Subcutaneous abdominal adipose tissue (tissue), 5 donors: ENCODE measurements around the gene TRNT1.

Source experiments
- H3K27ac ChIP-seq: one replicate; pipeline ENCODE4 v1.7.0; 2013; ENCODE audit warnings: low read depth, mild to moderate bottlenecking, inconsistent platforms, low read length, moderate library complexity
- H3K27me3 ChIP-seq, 5 donors: one replicate each; pipeline ENCODE4 v1.7.0; 2013; ENCODE audit warnings: low read length in 5 of 5, inconsistent platforms in 1 of 5; ENCODE audit not compliant: control insufficient read depth in 5 of 5, insufficient read depth in 4 of 5
- H3K36me3 ChIP-seq, 5 donors: one replicate each; pipeline ENCODE4 v1.7.0; 2013; ENCODE audit warnings: low read length in 5 of 5; ENCODE audit not compliant: control insufficient read depth in 5 of 5, insufficient read depth in 5 of 5
- H3K4me1 ChIP-seq, 5 donors: one replicate each; pipeline ENCODE4 v1.7.0; 2013; ENCODE audit warnings: low read length in 5 of 5, mild to moderate bottlenecking in 3 of 5, moderate library complexity in 1 of 5; ENCODE audit not compliant: control insufficient read depth in 5 of 5, insufficient read depth in 5 of 5
- H3K4me3 ChIP-seq, 5 donors: one replicate each; pipeline ENCODE4 v1.7.0; 2013; ENCODE audit warnings: low read length in 5 of 5, low read depth in 1 of 5
- H3K9ac ChIP-seq, 5 donors: one replicate each; pipeline ENCODE4 v1.7.0; 2013; ENCODE audit warnings: low read length in 5 of 5, mild to moderate bottlenecking in 4 of 5, moderate library complexity in 3 of 5
- H3K9me3 ChIP-seq, 5 donors: one replicate each; pipeline ENCODE4 v1.7.0; 2013; ENCODE audit warnings: low read length in 5 of 5; ENCODE audit not compliant: control insufficient read depth in 5 of 5
- donor health status: healthy.
- donor health status: healthy.
- donor health status: healthy.
- donor health status: healthy.
- donor health status: healthy.

TRNT1 gene

DNA sequence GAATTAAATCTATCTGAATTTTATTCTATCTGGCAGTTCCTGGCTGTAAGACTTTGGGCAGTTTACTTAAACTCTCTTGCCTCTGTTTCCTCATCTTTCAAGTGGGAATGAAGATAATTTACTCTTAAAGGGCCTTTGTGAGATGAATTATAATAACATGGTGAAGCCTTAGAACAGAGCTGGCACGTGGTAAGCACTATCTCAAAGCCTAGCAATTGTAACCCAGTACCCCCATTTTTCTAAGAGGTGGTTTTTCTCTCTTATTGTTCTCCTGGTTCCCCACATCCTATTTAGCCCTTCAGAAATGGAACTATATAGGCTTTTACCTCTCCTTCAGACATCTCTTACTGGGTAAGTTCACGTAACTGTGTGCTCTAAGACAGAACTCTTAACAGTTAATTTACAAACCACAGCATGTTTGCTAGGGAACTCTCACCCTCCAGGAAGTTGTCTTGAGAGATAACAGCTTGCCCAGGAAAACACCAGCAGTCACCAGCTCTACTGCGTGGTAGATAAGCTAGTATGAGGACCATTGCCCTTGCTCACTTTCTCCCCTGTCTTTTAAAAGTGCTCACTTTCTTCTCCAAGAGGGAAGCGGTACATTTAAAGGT, 65.0 kb downstream of the TRNT1 start:
- peaks cover 0 to 5% (median 2%) of the 10 kb centered on the region in 5 donors for H3K9me3 ChIP-seq
- no peaks in the 10 kb centered on the region for H3K27me3 ChIP-seq
- no peak overlapping the region for H3K9ac ChIP-seq
- no peaks in the 10 kb centered on the region for H3K4me1 ChIP-seq
- no peak overlapping the region for H3K27ac ChIP-seq
- H3K36me3 ChIP-seq: no peaks in the 10 kb centered on the region
- no peak overlapping the region for H3K4me3 ChIP-seq

DNA sequence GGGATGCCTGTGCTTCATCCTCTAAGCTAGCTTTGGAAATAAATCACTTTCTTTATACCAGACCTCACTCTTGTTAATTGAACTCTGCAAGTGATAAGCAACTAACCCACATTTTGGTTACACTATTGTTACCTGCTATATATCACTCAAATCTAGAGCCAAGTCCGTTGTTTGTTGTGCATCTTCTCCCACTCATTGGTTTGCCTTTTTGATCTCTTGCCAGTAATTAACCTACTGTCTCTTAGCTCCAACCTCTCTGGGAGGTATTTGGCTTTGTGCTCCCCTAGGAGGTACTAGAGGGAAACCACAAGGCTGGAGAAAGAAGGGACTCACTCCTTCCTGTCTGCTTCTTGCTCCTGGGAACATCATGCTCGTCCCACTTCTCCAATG, 65.5 kb downstream of the TRNT1 start:
- no peaks in the 10 kb centered on the region for H3K36me3 ChIP-seq
- H3K4me1 ChIP-seq: no peaks in the 10 kb centered on the region
- H3K9me3 ChIP-seq: peaks cover 0 to under 1% (median 0%) of the 10 kb centered on the region in 5 donors
- no peak overlapping the region for H3K4me3 ChIP-seq
- no peak overlapping the region for H3K9ac ChIP-seq
- H3K27me3 ChIP-seq: no peaks in the 10 kb centered on the region
- H3K27ac ChIP-seq: no peak overlapping the region

DNA sequence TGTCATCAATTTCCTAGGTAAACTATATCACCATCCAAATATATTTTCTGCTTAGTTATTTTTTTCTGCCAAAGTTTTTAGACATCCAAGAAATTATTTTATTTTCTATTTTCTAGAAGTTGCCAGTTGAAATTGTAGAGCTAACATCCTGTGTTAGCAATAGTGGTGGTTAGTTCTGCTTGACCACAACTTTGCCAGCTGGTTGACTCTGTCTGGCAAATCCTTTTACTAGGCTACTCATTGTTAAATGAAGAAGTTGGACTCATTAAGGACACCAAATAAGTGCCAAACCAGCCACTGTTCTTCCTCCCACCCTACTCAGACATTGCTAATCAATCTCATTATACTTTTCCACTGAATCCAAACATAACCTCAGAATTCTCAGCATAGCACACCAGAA, 68.1 kb downstream of the TRNT1 start:
- no peaks in the 10 kb centered on the region for H3K27me3 ChIP-seq
- no peaks in the 10 kb centered on the region for H3K9me3 ChIP-seq
- no peaks in the 10 kb centered on the region for H3K36me3 ChIP-seq
- no peak overlapping the region for H3K4me3 ChIP-seq
- no peak overlapping the region for H3K9ac ChIP-seq
- H3K27ac ChIP-seq: no peak overlapping the region
- no peaks in the 10 kb centered on the region for H3K4me1 ChIP-seq

DNA sequence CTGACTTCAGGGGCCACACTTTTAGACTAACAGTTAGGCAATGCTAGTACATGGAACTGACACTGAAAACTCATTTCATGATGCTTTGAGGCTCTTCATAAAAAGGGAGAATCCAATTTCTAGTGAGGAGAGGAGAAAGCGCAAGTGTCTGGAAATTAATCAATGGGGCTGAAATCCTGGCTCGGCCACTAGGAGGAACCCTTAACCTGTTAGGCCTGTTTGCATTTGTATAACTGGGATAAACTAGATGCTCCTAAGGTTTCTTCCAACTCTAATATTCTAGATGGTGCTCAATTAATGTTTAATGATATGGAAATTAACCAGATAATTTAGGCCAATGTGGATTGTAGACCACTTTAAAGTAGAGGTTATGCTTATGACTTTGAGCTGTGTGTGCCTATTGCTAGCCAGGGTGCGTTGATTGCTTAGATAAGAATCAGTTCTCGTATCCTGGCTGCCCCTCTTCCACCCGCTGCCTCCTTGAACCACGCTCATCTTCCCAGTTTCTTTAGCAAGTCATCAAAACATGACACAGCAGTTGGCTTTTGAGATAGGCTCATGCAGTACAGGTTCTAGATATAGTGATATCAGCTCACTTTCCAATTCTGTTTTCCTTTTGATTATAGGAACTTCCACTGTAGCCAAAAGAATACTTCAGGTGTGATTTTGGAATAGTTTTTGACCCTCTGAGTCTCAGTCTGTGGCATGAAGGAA, 69.6 kb downstream of the TRNT1 start:
- Histone ChIP-seq H3K4me1 (no peaks in the 10 kb centered on the region), H3K27ac (no peak overlapping the region), H3K27me3 (no peaks in the 10 kb centered on the region), H3K9ac (no peak overlapping the region), H3K4me3 (no peak overlapping the region), H3K9me3 (no peaks in the 10 kb centered on the region), H3K36me3 (no peaks in the 10 kb centered on the region)
